ENCODE measurements around the gene SPAG16. TPM values are rescaled to one million over a fixed set of nuclear protein-coding genes. Genes with fewer than 3 reads are reported as not detected.
"Not testable (repeated sequence)": the region's sequence is repeated elsewhere in the genome, so short reads cannot be mapped to it uniquely, and the experiment has no call there.

SPAG16 gene
- polyA plus RNA-seq, 3 donors, result 67.5 to 76.2 (median 73.5) TPM

DNA sequence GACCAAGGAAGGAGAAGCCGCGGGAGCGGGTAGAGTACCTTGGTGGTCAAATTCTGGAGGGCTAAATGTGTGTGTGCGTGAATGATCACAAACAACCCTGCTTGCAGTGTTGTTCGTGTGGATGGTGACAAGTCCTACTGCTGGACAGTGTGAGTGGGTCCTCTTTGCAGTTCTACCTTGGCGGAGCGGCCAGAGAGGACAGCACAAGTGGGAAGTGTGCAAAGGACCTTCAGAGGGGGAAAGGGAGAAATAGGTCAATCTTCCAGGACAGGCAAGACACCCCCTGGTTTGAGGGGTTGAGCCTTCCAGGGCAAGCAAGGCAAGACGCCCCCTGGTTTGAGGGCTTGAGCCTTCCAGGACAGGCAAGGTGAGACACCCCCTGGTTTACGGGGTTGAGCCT, 122.8 kb downstream of the SPAG16 start:
- DNase-seq (ENCODE audit: low read depth in 3 of 3, low spot score in 2 of 3), result not testable (repeated sequence)

DNA sequence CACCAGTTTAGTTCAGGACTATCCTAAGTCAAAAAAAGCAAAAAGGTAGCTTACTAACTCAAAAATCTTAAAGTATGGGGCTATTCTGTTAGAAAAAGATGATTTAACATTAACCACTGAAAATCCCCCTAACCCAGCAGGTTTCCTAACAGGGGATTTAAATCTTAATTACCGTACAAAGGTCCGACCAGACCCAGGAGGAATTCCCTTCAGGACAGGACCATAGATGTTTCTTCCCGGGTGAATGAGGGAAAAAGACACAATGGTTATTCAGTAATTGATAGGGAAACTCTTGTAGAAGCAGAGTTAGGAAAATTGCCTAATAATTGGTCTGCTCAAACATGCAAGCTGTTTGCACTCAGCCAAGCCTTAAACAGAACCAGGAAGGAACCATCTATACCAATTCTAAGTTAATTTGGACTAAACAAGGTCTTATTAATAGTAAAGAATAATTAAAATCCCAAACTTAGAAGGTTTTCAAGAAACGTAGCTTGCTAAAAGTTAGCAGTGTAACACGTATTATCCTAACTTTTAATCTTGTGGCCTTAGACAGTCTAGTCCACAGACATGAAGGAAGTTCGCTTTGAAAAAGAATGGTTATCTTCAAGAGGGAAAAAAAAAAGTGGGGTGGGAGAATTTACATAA, 124.3 kb downstream of the SPAG16 start:
- not testable (repeated sequence) for DNase-seq (ENCODE audit: low read depth in 3 of 3, low spot score in 2 of 3)

DNA sequence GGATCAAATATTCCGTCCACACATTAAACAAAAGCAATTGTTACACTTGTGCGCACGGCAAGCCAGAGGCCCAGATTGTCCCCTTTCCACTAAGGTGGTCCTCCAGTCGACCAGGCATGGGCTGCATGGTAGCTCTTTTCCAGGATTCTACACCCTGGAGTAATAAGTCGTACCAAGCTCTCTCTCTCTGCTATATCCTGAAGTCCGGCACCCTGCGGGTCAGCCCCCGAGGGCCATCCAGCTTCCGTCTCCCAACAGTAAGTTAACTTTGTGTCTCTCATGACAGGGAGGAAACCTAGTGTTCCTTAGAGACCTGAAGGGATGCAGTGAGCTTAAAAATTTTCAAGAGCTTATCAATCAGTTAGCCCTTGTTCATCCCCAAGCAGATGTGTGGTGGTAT, 126.4 kb downstream of the SPAG16 start:
- not testable (repeated sequence) for DNase-seq (ENCODE audit: low read depth in 3 of 3, low spot score in 2 of 3)

DNA sequence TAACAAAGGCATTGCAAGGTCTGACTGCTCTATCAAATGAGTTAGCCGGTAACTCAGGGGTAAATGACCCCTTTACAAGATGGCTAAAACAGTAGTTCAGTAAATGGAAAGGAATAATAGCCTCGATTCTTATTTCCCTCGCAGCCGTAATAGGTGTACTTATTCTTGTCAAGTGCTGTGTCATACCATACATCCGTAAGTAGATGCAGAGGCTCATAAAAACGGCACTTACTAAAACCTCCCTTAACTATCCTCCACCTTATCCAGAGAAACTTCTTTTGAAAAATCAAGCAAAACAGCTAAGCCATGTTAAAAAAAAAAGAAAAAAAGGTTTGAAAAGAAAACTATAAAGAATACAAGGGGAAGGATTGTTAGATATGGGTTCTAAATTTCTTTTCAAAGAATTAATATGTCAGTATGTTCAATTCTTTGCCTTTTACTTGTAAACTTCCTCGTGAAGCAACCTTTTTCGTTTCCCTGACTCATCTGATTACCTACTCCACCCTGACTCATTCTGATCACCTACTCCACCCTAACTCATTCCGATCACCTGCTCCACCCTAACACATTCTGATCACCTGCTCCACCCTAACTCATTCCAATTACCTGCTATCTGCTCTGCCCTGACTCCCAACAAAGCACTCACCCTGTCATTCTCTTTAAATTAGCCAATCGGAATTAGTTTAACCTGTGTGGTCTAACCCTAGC, 127.5 kb downstream of the SPAG16 start:
- DNase-seq (ENCODE audit: low read depth in 3 of 3, low spot score in 2 of 3), result no peak

DNA sequence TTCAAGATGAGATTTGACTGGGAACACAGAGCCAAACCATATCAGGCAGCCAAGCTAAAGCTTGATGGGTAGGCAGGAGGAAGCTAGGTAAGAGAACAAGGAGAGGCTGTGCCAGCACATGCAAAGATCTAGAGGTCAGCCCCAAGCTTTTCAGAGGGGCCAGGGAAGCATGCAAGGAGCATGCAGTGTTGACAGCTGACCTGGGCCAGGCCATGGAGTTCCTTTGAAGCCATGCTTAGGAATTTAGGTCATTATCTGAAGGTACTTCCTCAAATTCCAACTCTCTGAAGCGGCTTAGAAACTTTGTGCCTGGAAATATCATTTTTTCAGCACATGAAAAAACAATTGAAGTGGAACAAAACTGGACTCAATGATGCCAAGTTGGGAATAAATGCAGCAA, 130.8 kb downstream of the SPAG16 start:
- no peak for DNase-seq (ENCODE audit: low read depth in 3 of 3, low spot score in 2 of 3)

DNA sequence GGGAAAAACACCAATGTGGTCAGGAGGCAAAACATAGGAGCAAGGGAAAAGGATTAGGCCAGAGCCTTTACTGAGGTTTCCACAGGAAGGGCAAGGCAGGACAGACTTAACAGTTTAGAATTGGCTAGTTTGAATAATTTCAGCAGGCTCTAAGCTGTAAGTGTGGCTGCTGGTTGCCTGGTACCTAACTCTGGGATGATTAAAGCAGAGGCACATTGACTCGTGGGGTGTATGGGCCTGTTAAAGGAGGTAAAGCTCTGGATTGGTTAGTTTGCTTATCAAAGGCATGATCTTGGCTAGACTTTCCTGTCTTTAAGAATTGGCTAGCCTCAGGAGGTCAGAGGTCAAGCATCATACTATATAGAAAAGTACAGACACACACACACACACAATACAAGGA, 132.6 kb downstream of the SPAG16 start:
- DNase-seq (ENCODE audit: low read depth in 3 of 3, low spot score in 2 of 3), result no peak

DNA sequence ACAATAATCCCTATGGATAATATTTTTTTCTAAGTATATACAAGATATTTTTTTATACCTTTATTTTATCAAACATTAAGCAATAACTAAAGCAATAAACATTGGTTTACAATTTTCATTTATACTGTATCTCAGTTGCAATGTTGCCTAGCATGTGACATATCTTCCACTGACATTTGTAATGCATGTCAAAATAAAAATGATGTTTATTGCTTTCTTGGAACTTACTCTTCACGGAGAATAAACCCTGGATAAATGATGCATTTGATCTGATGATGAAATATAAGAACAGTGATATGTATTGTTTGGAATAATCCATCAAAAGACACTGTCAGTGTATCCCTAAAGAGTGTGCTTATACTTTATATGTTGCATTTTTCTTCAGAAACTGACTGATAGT, 135.7 kb downstream of the SPAG16 start:
- no peak for DNase-seq (ENCODE audit: low read depth in 3 of 3, low spot score in 2 of 3)

DNA sequence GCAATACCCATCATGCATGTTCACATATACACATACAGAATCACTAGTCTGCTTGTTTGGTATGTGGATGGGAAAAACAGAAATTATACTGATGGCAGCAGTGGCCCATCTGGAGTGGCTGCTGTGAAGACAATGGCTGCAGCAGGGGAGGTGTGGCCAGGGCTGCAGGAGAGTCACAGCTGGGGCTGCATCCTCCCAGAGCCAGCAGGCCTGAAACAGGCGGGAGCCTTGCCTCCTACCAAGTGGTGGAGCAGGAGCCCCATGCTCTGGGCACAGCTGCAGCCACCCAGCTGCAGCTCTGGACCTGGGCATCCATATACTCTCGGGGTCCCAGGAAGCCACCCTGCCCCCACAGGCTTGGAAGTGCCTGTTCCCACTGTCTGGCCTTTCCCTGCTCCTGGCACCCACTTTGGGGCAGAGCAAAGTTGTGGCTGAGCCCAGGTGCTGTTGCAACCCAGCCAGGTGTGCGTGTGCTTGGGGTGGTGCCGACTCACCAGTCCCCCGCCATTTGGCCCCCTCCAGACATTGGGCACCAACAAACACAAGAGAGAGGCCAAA, 136.6 kb downstream of the SPAG16 start:
- DNase-seq (ENCODE audit: low read depth in 3 of 3, low spot score in 2 of 3), result no peak

DNA sequence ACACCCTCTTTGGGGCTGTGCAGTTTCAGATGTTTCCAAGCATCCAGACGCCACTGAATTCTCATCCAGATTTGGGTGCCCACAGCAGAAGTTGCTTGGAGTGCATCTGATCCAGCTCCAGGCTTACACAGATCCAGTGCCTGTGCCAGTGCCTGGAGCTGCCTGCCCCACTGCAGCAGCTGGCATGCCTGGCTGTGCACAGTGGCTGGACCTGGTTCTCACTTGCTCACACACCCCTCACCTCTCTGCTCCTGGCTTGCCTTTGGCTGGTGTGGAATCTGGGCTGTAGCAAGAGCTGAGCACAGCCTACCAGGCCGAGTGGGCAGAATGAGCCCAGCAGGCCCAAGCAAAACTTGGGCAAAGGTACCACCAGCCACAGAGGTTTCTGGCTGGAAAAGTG, 137.9 kb downstream of the SPAG16 start:
- no peak for DNase-seq (ENCODE audit: low read depth in 3 of 3, low spot score in 2 of 3)

DNA sequence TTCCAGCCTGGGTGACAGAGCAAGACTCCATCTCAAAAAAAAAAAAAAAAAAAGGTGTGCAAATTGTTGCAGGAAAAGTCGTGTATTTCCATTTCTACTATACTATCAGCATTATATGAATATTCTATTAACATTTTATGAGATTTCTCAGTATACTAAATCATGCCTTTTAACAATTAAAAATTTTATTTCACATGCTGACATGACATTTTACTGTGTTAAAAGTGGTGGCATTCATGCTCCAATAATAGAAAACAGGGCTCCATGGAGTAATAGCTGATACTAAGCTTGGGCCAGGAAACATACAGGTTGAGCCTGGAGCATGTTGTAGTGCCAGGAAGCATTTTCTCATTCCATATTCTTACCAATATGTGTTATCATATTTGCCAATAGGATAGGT, 141.4 kb downstream of the SPAG16 start:
- no peak for DNase-seq (ENCODE audit: low read depth in 3 of 3, low spot score in 2 of 3)

DNA sequence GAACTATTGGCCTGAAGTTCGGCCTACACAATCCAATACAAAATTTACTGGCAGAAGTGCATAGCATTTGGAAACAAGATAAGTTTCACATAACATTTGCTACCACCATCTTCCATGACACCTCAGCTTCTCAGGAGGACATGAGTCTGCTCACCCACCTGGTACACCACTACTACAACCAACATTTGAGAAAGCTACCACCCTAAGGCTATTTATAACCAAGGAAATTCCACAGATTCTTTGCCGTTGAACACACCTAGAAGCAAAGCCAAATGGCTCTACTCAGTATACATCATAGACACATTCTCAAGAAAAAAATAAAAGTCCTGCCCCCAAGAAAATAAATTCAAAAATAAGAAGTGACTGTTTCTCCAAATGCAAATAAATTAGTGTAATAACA, 145.3 kb downstream of the SPAG16 start:
- DNase-seq (ENCODE audit: low read depth in 3 of 3, low spot score in 2 of 3), result no peak

DNA sequence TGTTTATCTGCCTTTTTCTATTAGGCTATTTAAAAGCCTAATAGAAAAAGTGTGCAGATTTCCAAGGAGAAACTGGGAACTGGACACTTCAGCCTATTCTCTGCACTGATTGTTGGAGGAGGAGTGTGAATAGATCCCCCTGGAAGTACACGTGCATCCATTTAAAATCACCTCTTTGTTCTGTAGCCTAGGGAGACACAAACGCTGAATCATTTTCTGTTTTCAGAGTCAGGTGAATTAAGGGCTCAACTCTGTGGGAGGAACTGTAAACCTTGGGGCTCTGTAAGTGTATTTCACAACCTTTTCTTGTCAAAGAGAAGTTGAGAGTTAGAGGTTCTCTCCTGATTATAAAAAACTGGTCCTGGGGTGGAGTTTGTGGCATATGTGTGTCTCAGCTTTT, 159.7 kb downstream of the SPAG16 start:
- DNase-seq (ENCODE audit: low read depth in 3 of 3, low spot score in 2 of 3), result no peak

DNA sequence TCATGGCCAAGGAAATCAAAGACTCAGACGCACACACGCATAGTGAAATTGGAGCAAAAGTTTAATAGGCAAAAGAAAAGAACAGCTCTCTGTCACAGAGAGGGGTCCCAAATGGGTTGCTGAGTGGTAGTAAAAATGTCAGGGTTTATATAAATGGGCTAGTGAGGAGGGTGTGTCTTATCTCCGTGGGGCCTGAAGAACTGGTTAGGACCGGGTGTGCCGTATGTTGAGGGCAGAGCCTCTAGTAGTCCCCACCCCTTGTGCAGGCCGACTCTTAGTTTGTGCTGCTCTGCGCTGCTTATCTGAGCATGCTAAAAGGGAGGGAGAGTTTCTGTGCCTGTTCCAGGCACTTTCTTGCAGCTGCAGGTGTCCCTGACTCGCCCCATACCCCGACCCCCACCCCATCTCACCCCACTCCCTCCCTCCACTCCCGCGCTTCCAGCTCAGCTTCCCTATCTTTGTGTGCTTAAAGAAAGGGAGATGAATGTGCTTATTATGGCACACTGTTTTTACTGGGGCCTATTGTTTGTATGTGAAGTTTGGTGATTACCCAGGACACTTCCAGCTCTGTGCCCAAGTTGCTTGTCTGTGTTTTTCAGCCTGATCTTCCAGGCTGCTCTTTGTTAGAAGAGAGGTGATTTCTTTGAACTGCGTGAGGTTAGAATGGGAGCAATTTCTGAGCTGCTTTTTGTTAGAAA, 167.4 kb downstream of the SPAG16 start:
- peak; percentile 3 to 16 (median 13) for DNase-seq (ENCODE audit: low read depth in 3 of 3, low spot score in 2 of 3)

DNA sequence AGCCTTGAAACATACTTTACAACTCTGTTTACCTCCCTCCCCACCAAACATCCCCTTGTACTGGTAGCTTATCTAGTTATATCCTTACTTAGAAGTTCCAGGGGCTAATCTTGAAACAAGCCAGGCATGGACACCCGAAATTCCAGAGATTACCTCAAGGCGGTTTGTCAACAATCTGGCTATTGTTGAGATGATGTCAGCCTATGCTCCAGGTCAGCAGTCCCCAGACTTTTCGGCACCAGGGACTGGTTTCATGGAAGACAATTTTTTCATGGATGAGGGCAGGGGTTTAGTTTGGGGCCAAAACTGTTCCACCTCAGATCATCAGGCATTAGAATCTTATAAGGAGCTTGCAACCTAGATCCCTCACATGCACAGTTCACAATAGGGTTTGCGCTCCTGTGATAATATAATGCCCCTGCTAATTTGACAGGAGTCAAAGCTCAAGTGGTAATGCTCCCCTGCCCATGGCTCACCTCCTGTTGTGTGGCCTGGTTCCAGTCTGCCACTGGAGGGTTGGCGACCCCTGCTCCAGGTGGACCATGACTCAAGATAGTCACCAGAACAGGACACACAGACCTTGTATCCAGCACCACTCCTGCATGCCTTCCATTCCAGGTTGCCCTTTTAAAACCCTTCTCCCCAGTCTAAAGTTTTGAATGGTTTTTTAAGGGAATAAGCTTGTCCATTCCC, 171.2 kb downstream of the SPAG16 start:
- no peak for DNase-seq (ENCODE audit: low read depth in 3 of 3, low spot score in 2 of 3)

DNA sequence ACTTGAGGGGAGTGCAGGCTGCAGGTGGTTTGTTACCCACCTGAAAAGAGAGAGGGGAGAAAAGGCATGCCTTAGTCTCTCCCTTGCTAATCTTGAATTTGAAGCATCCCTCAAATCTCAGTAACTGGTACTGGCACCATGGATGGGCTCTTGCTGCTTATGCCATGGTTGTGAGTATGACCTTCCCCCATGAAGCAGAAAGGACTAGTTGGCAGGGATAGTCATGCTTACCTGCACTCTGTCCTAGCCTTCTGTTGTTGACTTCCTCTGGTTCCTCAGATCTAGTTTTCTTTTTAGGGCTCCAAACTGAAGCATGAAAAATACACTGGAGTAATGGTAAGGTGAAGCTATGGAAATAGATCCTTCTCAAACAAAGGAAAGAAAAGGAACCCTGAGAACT, 191.2 kb downstream of the SPAG16 start:
- DNase-seq (ENCODE audit: low read depth in 3 of 3, low spot score in 2 of 3), result no peak

DNA sequence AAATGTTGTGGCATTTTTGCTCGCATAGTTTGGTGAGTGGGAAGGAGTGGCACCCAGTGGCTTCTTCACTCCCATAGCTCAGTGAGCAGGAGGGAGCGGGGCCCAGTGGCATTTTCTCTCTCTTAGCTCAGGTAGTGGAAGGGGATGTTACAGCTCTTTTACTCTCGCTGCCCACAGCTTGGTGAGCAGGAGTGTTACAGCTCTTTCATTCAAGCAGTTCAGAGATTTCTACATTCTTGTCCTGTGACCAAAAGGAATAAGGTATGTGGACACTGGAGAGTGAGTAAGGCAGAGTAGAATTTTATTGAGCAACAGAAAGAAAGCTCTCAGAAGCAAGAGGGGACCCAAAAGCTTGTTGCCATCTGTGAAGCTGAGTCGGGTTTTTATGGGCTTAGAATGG, 192.4 kb downstream of the SPAG16 start:
- DNase-seq (ENCODE audit: low read depth in 3 of 3, low spot score in 2 of 3), result no peak

DNA sequence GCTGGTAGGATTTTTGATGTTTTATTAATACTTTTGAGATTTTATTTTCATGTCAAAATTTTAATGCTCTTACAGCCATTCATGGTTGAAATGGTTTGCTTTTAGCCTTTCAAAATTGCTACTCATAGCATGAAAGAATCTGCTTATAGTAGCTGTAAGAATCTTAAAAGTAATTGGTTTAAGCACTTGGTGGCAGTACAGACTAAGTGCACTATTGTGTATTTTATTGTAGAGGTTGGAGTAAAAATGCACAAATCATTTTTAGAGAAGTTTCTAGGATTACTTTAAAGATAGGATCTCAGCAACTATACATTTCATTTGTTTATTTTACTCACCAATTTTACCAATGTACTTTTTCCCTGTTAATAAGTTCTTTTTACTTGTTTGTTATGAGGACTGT, 205.8 kb downstream of the SPAG16 start:
- no peak for DNase-seq (ENCODE audit: low read depth in 3 of 3, low spot score in 2 of 3)

DNA sequence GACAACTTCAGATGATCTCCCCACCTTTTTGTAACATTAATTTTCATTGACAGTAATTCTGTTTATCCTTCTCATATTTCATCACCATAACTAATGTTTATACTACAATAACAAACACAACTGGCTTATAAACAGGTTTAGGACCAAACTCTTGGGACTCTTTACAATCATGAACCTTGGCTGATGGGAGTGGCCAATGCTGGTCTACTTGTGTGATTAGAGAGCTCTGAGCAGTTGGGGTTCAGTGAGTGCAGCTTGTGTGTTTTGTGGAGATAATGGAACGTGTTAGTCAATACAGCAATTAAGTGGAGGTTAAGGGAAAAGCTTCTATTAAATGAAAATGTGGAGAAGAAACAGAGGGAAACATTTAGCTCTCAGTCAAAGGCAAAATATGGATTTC, 207.1 kb downstream of the SPAG16 start:
- DNase-seq (ENCODE audit: low read depth in 3 of 3, low spot score in 2 of 3), result no peak

DNA sequence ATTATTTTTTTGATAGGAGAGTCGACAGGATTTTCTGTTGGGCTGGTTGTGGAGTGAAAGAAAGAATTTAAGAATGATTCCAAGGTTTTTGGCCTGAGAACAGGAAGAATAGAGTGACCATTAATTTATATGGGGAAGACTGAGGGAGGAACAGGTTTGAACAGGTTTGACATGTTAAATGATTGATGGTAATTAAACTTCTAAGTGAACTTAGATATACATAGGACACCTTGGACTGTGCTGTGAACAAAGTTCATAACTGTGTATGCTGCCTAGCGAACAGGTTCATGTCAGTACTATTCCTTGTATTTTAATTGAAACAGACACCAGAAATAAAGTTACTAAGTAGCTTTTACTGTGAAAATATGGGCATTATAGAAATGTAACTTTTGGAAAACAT, 212.0 kb downstream of the SPAG16 start:
- no peak for DNase-seq (ENCODE audit: low read depth in 3 of 3, low spot score in 2 of 3)

DNA sequence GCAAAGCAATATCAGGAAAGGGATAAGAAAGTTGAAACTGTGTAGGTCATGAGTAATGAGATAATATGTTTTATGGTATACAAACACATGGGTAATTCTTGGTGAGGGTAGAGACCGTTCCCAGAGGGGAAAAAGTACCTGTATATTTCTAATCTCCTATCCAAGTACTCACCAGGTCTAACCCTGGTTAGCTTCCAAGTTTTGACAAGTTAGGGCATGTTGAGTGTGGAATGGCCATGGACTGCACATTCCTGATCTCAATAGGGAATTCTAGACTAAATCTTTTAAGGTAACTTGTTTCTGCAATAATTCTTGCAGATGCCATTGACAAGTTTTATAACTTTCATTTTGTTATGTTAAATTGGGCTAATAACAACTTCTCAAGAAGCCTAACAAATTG, 216.6 kb downstream of the SPAG16 start:
- no peak for DNase-seq (ENCODE audit: low read depth in 3 of 3, low spot score in 2 of 3)

DNA sequence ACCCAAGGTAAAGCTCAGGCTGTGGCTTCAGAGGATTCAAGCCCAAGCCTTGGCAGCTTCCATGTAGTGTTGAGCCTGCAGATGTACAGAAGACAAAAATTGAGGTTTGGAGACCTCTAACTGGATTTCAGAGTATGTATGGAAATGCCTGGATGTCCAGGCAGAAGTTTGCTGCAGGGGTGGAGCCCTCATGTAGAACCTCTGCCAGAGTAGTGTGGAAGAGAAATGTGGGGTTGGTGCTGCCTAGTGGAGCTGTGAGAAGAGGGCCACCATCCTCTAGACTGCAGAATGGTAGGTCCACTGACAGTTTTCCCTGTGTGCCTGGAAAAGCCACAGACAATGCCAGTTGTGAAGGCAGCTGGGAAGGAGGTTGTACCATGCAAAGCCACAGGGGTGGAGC, 239.9 kb downstream of the SPAG16 start:
- DNase-seq (ENCODE audit: low read depth in 3 of 3, low spot score in 2 of 3), result no peak
